Brain microvascular endothelial cell (primary cell): Measurements from ENCODE around the gene KLHL25.

Experiments used
- DNase-seq: peaks from one replicate; pipeline ENCODE4 v3.0.0-alpha.2; 2020
- H3K27ac ChIP-seq: fragments of 250-450 bp; sonication (Bioruptor Pico); 2 replicates; pipeline ENCODE4 v1.5.1; 2020; ENCODE audit warnings: mild to moderate bottlenecking, moderate library complexity
- H3K27me3 ChIP-seq: fragments of 250-450 bp; sonication (Bioruptor Pico); replicated peaks from 2 replicates; pipeline ENCODE4 v1.5.1; 2020; ENCODE audit warnings: mild to moderate bottlenecking
- H3K36me3 ChIP-seq: fragments of 250-450 bp; sonication (Bioruptor Pico); replicated peaks from 2 replicates; pipeline ENCODE4 v1.5.1; 2020; ENCODE audit warnings: mild to moderate bottlenecking
- H3K4me3 ChIP-seq: 2 replicates; pipeline ENCODE4 v1.5.1; 2011; ENCODE audit warnings: low read depth, mild to moderate bottlenecking, control low read depth, low read length, moderate library complexity
- CTCF ChIP-seq: IDR thresholded peaks from 2 replicates; pipeline ENCODE4 v1.5.1; 2011; ENCODE audit warnings: low read depth, mild to moderate bottlenecking, moderate library complexity, low read length, control low read depth, inconsistent platforms; ENCODE audit errors: missing control alignments
- in situ Hi-C: cut with HindIII; loops from 2 replicates; pipeline ENCODE4 v1.10.0; 2017; ENCODE audit warnings: low sequenced_read_pairs, low pct_ligation_motif_present

Gene KLHL25

GRCh38 chr15:85758655-85758978 is 36.1 kb downstream of the KLHL25 start:
- Histone ChIP-seq H3K27ac (no peak overlapping the region), H3K27me3 (no peaks in the 10 kb centered on the region), H3K36me3 (no peaks in the 10 kb centered on the region), H3K4me3 (no peak overlapping the region)
- in situ Hi-C loops = no loop called here
- no peak for TF ChIP-seq CTCF
- no peak for DNase-seq

GRCh38 chr15:85757939-85758654 is 36.6 kb downstream of the KLHL25 start:
- H3K27me3 ChIP-seq = no peaks in the 10 kb centered on the region
- no peak overlapping the region for H3K4me3 ChIP-seq
- in situ Hi-C loops = no loop called here
- TF ChIP-seq CTCF = no peak
- no peaks in the 10 kb centered on the region for H3K36me3 ChIP-seq
- H3K27ac ChIP-seq = no peak overlapping the region
- DNase-seq = no peak

GRCh38 chr15:85757073-85757938 is 37.4 kb downstream of the KLHL25 start:
- TF ChIP-seq CTCF = no peak
- Histone ChIP-seq H3K27ac (no peak overlapping the region), H3K27me3 (no peaks in the 10 kb centered on the region), H3K4me3 (no peak overlapping the region), H3K36me3 (no peaks in the 10 kb centered on the region)
- in situ Hi-C loops = no loop called here
- no peak for DNase-seq

GRCh38 chr15:85756411-85757072 is 38.2 kb downstream of the KLHL25 start:
- Histone ChIP-seq H3K27me3 (no peaks in the 10 kb centered on the region), H3K36me3 (no peaks in the 10 kb centered on the region), H3K4me3 (no peak overlapping the region), H3K27ac (no peak overlapping the region)
- no peak for DNase-seq
- TF ChIP-seq CTCF = no peak
- in situ Hi-C loops = no loop called here

- TF ChIP-seq CTCF = no peak
- Histone ChIP-seq H3K4me3 (no peak overlapping the region), H3K27ac (no peak overlapping the region), H3K27me3 (no peaks in the 10 kb centered on the region), H3K36me3 (no peaks in the 10 kb centered on the region)
- in situ Hi-C loops = no loop called here
- no peak for DNase-seq
Observed at GRCh38 chr15:85755942-85756341, 38.8 kb downstream of the KLHL25 start.
